DOHH2 (cell line): ENCODE data around the gene TCP10L.

Source experiments
- EZH2phosphoT487 ChIP-seq: fragments of 200-600 bp; sonication (generic); IDR thresholded peaks from 2 replicates; pipeline ENCODE4 v1.6.1; 2017; ENCODE audit warnings: borderline replicate concordance, mild to moderate bottlenecking, antibody characterized with exemption, low read length, moderate library complexity, mixed read lengths
- TF ChIP-seq, protein P1 (sequence below): fragments of 200-600 bp; sonication (generic); IDR thresholded peaks from one replicate; pipeline ENCODE4 v1.5.1; 2014; ENCODE audit warnings: antibody characterized with exemption, mild to moderate bottlenecking, low read depth, low read length; ENCODE audit not compliant: poor library complexity, severe bottlenecking

GRCh38 chr21:32593690-32594089 is 8.4 kb upstream of the TCP10L start:
- TF ChIP-seq, protein P1, sequence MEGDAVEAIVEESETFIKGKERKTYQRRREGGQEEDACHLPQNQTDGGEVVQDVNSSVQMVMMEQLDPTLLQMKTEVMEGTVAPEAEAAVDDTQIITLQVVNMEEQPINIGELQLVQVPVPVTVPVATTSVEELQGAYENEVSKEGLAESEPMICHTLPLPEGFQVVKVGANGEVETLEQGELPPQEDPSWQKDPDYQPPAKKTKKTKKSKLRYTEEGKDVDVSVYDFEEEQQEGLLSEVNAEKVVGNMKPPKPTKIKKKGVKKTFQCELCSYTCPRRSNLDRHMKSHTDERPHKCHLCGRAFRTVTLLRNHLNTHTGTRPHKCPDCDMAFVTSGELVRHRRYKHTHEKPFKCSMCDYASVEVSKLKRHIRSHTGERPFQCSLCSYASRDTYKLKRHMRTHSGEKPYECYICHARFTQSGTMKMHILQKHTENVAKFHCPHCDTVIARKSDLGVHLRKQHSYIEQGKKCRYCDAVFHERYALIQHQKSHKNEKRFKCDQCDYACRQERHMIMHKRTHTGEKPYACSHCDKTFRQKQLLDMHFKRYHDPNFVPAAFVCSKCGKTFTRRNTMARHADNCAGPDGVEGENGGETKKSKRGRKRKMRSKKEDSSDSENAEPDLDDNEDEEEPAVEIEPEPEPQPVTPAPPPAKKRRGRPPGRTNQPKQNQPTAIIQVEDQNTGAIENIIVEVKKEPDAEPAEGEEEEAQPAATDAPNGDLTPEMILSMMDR: no peak
- no peak for TF ChIP-seq EZH2phosphoT487
